Gastrocnemius medialis (tissue), 4 donors: ENCODE results near the gene OSM. TPM values are rescaled to one million over a fixed set of nuclear protein-coding genes. Genes with fewer than 3 reads are reported as not detected.

Source experiments
- ATAC-seq, 2 donors: fragments of 150-250 bp; one replicate each; pipeline ENCODE4 v1.9.1; 2016
- DNase-seq, 2 donors: peaks; one replicate each; pipeline ENCODE4 v3.0.0-alpha.2; 2019
- H3K27ac ChIP-seq, 4 donors: fragments of 200-600 bp; sonication (generic); 1 replicate in 1 of 4; 2 replicates in 3 of 4; pipeline ENCODE4 v1.5.1; 2016 to 2018; ENCODE audit warnings: mild to moderate bottlenecking in 2 of 4, moderate library complexity in 1 of 4
- H3K27me3 ChIP-seq, 3 donors: fragments of 200-600 bp; sonication (generic) in 2 of 3; 1 replicate in 1 of 3; 2 replicates in 2 of 3; pipeline versions ENCODE4 v1.5.1 to v1.6.0; 2016 to 2019; ENCODE audit warnings: mild to moderate bottlenecking in 1 of 3, moderate library complexity in 1 of 3
- H3K36me3 ChIP-seq, 2 donors: fragments of 200-600 bp; sonication (generic) in 1 of 2; one replicate each; pipeline ENCODE4 v1.5.1; 2017 to 2018
- H3K4me1 ChIP-seq, 2 donors: fragments of 200-600 bp; sonication (generic) in 1 of 2; one replicate each; pipeline ENCODE4 v1.5.1; 2016 to 2017; ENCODE audit warnings: mild to moderate bottlenecking in 2 of 2
- H3K4me3 ChIP-seq, 4 donors: fragments of 200-600 bp; sonication (generic) in 3 of 4; 1 replicate in 1 of 4; 2 replicates in 3 of 4; pipeline ENCODE4 v1.5.1; 2016 to 2019; ENCODE audit warnings: mild to moderate bottlenecking in 2 of 4
- H3K9me3 ChIP-seq, 3 donors: fragments of 200-600 bp; sonication (generic) in 2 of 3; 1 replicate in 1 of 3; 2 replicates in 2 of 3; pipeline ENCODE4 v1.5.1; 2016 to 2019
- CTCF ChIP-seq, 5 experiments: fragments of 450-650 bp in 3 of 5; fragments of 200-600 bp in 2 of 5; sonication (generic) in 2 of 5; IDR thresholded peaks in 4 of 5; conservative IDR thresholded peaks in 1 of 5; 1 replicate in 4 of 5; 2 replicates in 1 of 5; pipeline ENCODE4 v1.5.1; 2016 to 2019; ENCODE audit warnings: antibody characterized with exemption in 5 of 5, mild to moderate bottlenecking in 3 of 5, moderate library complexity in 3 of 5
- POLR2A ChIP-seq, 2 donors: fragments of 450-650 bp; IDR thresholded peaks; one replicate each; pipeline ENCODE4 v1.6.1; 2017; ENCODE audit warnings: antibody characterized with exemption in 2 of 2, mild to moderate bottlenecking in 2 of 2, moderate library complexity in 2 of 2
- in situ Hi-C, 4 donors: fragments of 200-750 bp; cut with MboI; loops; one replicate each; pipeline versions ENCODE4 v1.15.0 to v1.8.0; 2017; ENCODE audit warnings: low sequenced_read_pairs in 4 of 4
- intact Hi-C: fragments of 100-400 bp; cut with DNase I; formaldehyde crosslinking; loops from one replicate; pipeline ENCODE4 v1.15.1; 2023; ENCODE audit warnings: low total_unique reads
- total RNA-seq, 4 donors: library from RNA; depleted of rRNA; stranded (reverse); fragments of >200 nt; gene quantifications; one replicate each; pipeline versions ENCODE4 v1.1.0 to v1.2.3, GENCODE V29; 2016

The OSM gene
- total RNA-seq, 4 donors from 2014 or later: 0.53 TPM; not detected in 3

- peak overlapping the region; percentile 84 to 90 (median 87) for H3K27ac ChIP-seq
- intact Hi-C loops: no loop called here
- peaks cover 22 to 26% of the 10 kb centered on the region in 2 donors for H3K4me1 ChIP-seq
- in situ Hi-C loops: loop anchor here in 1 of 4 donors (10.0 kb wide), 1 partner anchor 72 kb away; no protein-coding TSS in a partner anchor
- peaks cover 0 to 16% of the 10 kb centered on the region in 2 donors for H3K36me3 ChIP-seq
- ATAC-seq (no peak), DNase-seq (no peak)
- no peaks in the 10 kb centered on the region for H3K9me3 ChIP-seq
- H3K27me3 ChIP-seq: no peaks in the 10 kb centered on the region
- TF ChIP-seq POLR2A (IDR thresholded peaks at IDR 0.05) (no peak), CTCF (IDR thresholded peaks at IDR 0.05 in 4 of 5, conservative IDR thresholded peaks at IDR 0.05 in 1 of 5) (no peak)
- H3K4me3 ChIP-seq: no peak overlapping the region
Observed at GRCh38 chr22:30292069-30292970, 25.7 kb upstream of the OSM start.

- H3K36me3 ChIP-seq: peaks cover 0 to 15% of the 10 kb centered on the region in 2 donors
- in situ Hi-C loops: loop anchor here in 1 of 4 donors (10.0 kb wide), 1 partner anchor 74 kb away; no protein-coding TSS in a partner anchor
- no peaks in the 10 kb centered on the region for H3K27me3 ChIP-seq
- no peaks in the 10 kb centered on the region for H3K9me3 ChIP-seq
- H3K4me1 ChIP-seq: peaks cover 22 to 26% of the 10 kb centered on the region in 2 donors
- H3K27ac ChIP-seq: peak overlapping the region; percentile 84 to 90 (median 87)
- no peak overlapping the region for H3K4me3 ChIP-seq
- ATAC-seq (peak; percentile 20 to 28), DNase-seq (peak; percentile 70 to 76)
- TF ChIP-seq CTCF (IDR thresholded peaks at IDR 0.05 in 4 of 5, conservative IDR thresholded peaks at IDR 0.05 in 1 of 5) (no peak), POLR2A (IDR thresholded peaks at IDR 0.05) (peak; percentile 35 to 69)
- intact Hi-C loops: loop anchor here (2.0 kb wide), 1 partner anchor 14 kb away; no protein-coding TSS in a partner anchor
Observed at GRCh38 chr22:30291058-30291892, 24.6 kb upstream of the OSM start.

- no peak for DNase-seq
Observed at GRCh38 chr22:30290342-30291057, 23.8 kb upstream of the OSM start.

More at GRCh38 chr22:30290342-30291057, 23.8 kb upstream of the OSM start:
- in situ Hi-C loops: loop anchor here in 1 of 4 donors (10.0 kb wide), 1 partner anchor 74 kb away; no protein-coding TSS in a partner anchor
- ATAC-seq: peak; percentile 15 to 32
- peak overlapping the region; percentile 84 to 90 (median 87) for H3K27ac ChIP-seq
- H3K27me3 ChIP-seq: no peaks in the 10 kb centered on the region
- H3K4me1 ChIP-seq: peaks cover 22 to 26% of the 10 kb centered on the region in 2 donors
- peaks cover 0 to 15% of the 10 kb centered on the region in 2 donors for H3K36me3 ChIP-seq
- TF ChIP-seq POLR2A (IDR thresholded peaks at IDR 0.05): no peak
- no peak for TF ChIP-seq CTCF (IDR thresholded peaks at IDR 0.05 in 4 of 5, conservative IDR thresholded peaks at IDR 0.05 in 1 of 5)
- H3K4me3 ChIP-seq: peak overlapping the region; percentile 9 to 94 (median 80)
- no peaks in the 10 kb centered on the region for H3K9me3 ChIP-seq
- intact Hi-C loops: loop anchor here (2.0 kb wide), 1 partner anchor 14 kb away; no protein-coding TSS in a partner anchor
